Measurements from ENCODE around the gene IMPACT.

Gene IMPACT

GRCh38 chr18:24502667-24503523 is 76.4 kb downstream of the IMPACT start:
- TF ChIP-seq YY1 (IDR thresholded peaks at IDR 0.05; ENCODE audit: insufficient read depth, insufficient read length) (no peak), ZNF274 (IDR thresholded peaks at IDR 0.05; ENCODE audit: low read depth, low read length) (no peak), SUZ12 (IDR thresholded peaks at IDR 0.05; ENCODE audit: extremely low read depth, insufficient read depth, insufficient read length) (no peak)
- Histone ChIP-seq H3K4me1 (ENCODE audit: insufficient read depth, insufficient read length) (no peaks in the 10 kb centered on the region), H3K27me3 (ENCODE audit: insufficient read depth, insufficient read length) (no peaks in the 10 kb centered on the region), H3K36me3 (ENCODE audit: insufficient read depth, insufficient read length, low read length) (no peaks in the 10 kb centered on the region), H3K4me3 (ENCODE audit: insufficient read length, low read depth) (no peak overlapping the region), H3K9me3 (ENCODE audit: insufficient read depth, low read length) (no peaks in the 10 kb centered on the region), H3K9ac (ENCODE audit: insufficient read length, low read depth) (no peak overlapping the region)
- no peak for DNase-seq (ENCODE audit: low read depth, low spot score)
